ENCODE data around the gene EME2. TPM values are rescaled to one million over a fixed set of nuclear protein-coding genes. Genes with fewer than 3 reads are reported as not detected.

EME2 gene
- total RNA-seq, 1 experiment from 2014 or later = 36.3 TPM

DNA sequence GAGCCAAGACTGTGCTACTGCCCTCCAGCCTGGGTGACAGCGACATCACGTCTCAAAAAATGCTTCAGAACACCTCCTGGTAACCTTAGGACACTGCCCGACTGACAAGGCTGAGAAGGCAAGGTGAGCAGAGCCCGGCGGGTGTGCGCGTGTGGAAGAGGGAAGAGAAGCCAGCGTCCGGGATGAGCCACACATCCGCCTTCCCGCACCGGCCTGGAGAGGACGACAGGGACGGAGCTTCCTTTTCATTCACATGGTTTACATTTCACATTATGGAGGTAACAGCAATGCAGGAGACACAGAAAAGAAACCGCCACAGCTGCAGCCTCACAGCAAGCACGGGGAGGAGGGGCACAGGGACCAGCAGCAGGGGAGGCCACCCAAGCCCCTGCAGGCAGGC is 37.5 kb downstream of the EME2 start:
- no peak for TF ChIP-seq TCF7L2 (IDR thresholded peaks at IDR 0.05; ENCODE audit: borderline replicate concordance, extremely low read depth, insufficient read depth, insufficient read length)
- no peak for TF ChIP-seq EZH2 (IDR thresholded peaks at IDR 0.05)
- no peak for TF ChIP-seq CTCF (IDR thresholded peaks at IDR 0.05 in 2 of 3, conservative IDR thresholded peaks at IDR 0.05 in 1 of 3; ENCODE audit: borderline replicate concordance in 1 of 3, insufficient read depth in 1 of 3, low read depth in 2 of 3, low read length in 2 of 3)
- BruUV-seq (replicated peaks) = no TSS peak
- Histone ChIP-seq H4K20me1 (ENCODE audit: insufficient read depth) (no peaks in the 10 kb centered on the region), H3K9me2 (ENCODE audit: insufficient read depth) (no peaks in the 10 kb centered on the region), H2AFZ (ENCODE audit: low read depth, low read length, poor library complexity, severe bottlenecking) (no peak overlapping the region), H3K79me2 (ENCODE audit: insufficient read depth, low read length) (no peaks in the 10 kb centered on the region), H3K36me3 (ENCODE audit: control insufficient read depth in 1 of 2, insufficient read depth in 2 of 2, low read length in 2 of 2) (no peaks in the 10 kb centered on the region), H3K27ac (ENCODE audit: low read depth, low read length) (no peak overlapping the region), H3K4me3 (replicated peaks in 1 of 2; ENCODE audit: low read depth in 1 of 2, low read length in 2 of 2) (no peak overlapping the region), H3K27me3 (ENCODE audit: insufficient read depth, low read length) (no peaks in the 10 kb centered on the region), H3K4me1 (ENCODE audit: control insufficient read depth in 1 of 2, insufficient read depth in 2 of 2, low read length in 2 of 2) (peaks cover 6 to 10% of the 10 kb centered on the region in 2 experiments; a peak in 3 of 4 replicates), H3K9ac (ENCODE audit: low read length) (no peak overlapping the region), H3K4me2 (ENCODE audit: low read length) (no peak overlapping the region), H3K9me3 (ENCODE audit: control insufficient read depth in 1 of 2, insufficient read depth in 1 of 2, low read depth in 1 of 2, low read length in 2 of 2) (no peaks in the 10 kb centered on the region)
- ATAC-seq (no peak), DNase-seq (ENCODE audit: low read depth, low spot score) (no peak)
- ChIA-PET CTCF (no interaction called here), RAD21 (ENCODE audit: low non-redundant PET in 1 of 2, low total read pairs in 2 of 2, uncharacterized antibody in 2 of 2, unreplicated experiment in 2 of 2) (no interaction called here), POLR2A (no interaction called here)
- intact Hi-C loops (cut with micrococcal nuclease) = no loop called here

- H3K4me3 ChIP-seq (replicated peaks in 1 of 2; ENCODE audit: low read depth in 1 of 2, low read length in 2 of 2) = no peak overlapping the region
- H3K36me3 ChIP-seq (ENCODE audit: control insufficient read depth in 1 of 2, insufficient read depth in 2 of 2, low read length in 2 of 2) = no peaks in the 10 kb centered on the region
- H3K79me2 ChIP-seq (ENCODE audit: insufficient read depth, low read length) = no peaks in the 10 kb centered on the region
- no peak overlapping the region for H3K4me2 ChIP-seq (ENCODE audit: low read length)
- intact Hi-C loops (cut with micrococcal nuclease) = no loop called here
- no peaks in the 10 kb centered on the region for H3K27me3 ChIP-seq (ENCODE audit: insufficient read depth, low read length)
- TF ChIP-seq MAX (IDR thresholded peaks at IDR 0.05) (no peak), SIN3A (IDR thresholded peaks at IDR 0.05; ENCODE audit: low read depth) (no peak), CTCF (IDR thresholded peaks at IDR 0.05 in 2 of 3, conservative IDR thresholded peaks at IDR 0.05 in 1 of 3; ENCODE audit: borderline replicate concordance in 1 of 3, insufficient read depth in 1 of 3, low read depth in 2 of 3, low read length in 2 of 3) (no peak), RAD21 (IDR thresholded peaks at IDR 0.05; ENCODE audit: low read depth) (no peak), SP1 (IDR thresholded peaks at IDR 0.05; ENCODE audit: low read depth) (no peak), POLR2A (IDR thresholded peaks at IDR 0.05; ENCODE audit: borderline replicate concordance, extremely low read depth, insufficient read depth, insufficient read length) (no peak), ZFX (IDR thresholded peaks at IDR 0.05) (no peak), FOSL1 (IDR thresholded peaks at IDR 0.05; ENCODE audit: low read depth) (no peak), ZNF274 (IDR thresholded peaks at IDR 0.05; ENCODE audit: low read depth, low read length) (no peak)
- TF ChIP-seq, protein P1, sequence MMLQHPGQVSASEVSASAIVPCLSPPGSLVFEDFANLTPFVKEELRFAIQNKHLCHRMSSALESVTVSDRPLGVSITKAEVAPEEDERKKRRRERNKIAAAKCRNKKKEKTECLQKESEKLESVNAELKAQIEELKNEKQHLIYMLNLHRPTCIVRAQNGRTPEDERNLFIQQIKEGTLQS (IDR thresholded peaks at IDR 0.05) = no peak
- H3K9me3 ChIP-seq (ENCODE audit: control insufficient read depth in 1 of 2, insufficient read depth in 1 of 2, low read depth in 1 of 2, low read length in 2 of 2) = no peaks in the 10 kb centered on the region
- no peak overlapping the region for H3K27ac ChIP-seq (ENCODE audit: low read depth, low read length)
- POLR2A ChIA-PET = no interaction called here
- CTCF ChIA-PET = no interaction called here
- RAD21 ChIA-PET (ENCODE audit: low non-redundant PET in 1 of 2, low total read pairs in 2 of 2, uncharacterized antibody in 2 of 2, unreplicated experiment in 2 of 2) = no interaction called here
- no peak overlapping the region for H3K9ac ChIP-seq (ENCODE audit: low read length)
- no TSS peak for BruUV-seq (replicated peaks)
- H4K20me1 ChIP-seq (ENCODE audit: insufficient read depth) = no peaks in the 10 kb centered on the region
- DNase-seq (ENCODE audit: low read depth, low spot score) = no peak
- H2AFZ ChIP-seq (ENCODE audit: low read depth, low read length, poor library complexity, severe bottlenecking) = no peak overlapping the region
- no peak for ATAC-seq
- no peaks in the 10 kb centered on the region for H3K9me2 ChIP-seq (ENCODE audit: insufficient read depth)
- H3K4me1 ChIP-seq (ENCODE audit: control insufficient read depth in 1 of 2, insufficient read depth in 2 of 2, low read length in 2 of 2) = peaks cover 6 to 10% of the 10 kb centered on the region in 2 experiments; a peak in 3 of 4 replicates
Observed at GRCh38 chr16:1810536-1810935, 37.9 kb downstream of the EME2 start.
